Effector memory CD4-positive, alpha-beta T cell (primary cell): ENCODE data around the gene MRC2.

Experiments used
- DNase-seq, 3 donors: peaks; one replicate each; pipeline ENCODE4 v3.0.0-alpha.2; 2020
- H3K27ac ChIP-seq: 2 replicates; pipeline ENCODE4 v1.7.0; 2013; ENCODE audit warnings: mild to moderate bottlenecking, low read length, moderate library complexity; ENCODE audit not compliant: insufficient read depth, poor library complexity, severe bottlenecking
- H3K27me3 ChIP-seq: replicated peaks from 2 replicates; pipeline ENCODE4 v1.7.0; 2013; ENCODE audit warnings: mild to moderate bottlenecking, low read length; ENCODE audit not compliant: insufficient read depth, control insufficient read depth, poor library complexity, severe bottlenecking
- H3K36me3 ChIP-seq: 2 replicates; pipeline ENCODE4 v1.7.0; 2013; ENCODE audit warnings: mild to moderate bottlenecking, low read length, moderate library complexity; ENCODE audit not compliant: control insufficient read depth, insufficient read depth
- H3K4me1 ChIP-seq: 2 replicates; pipeline ENCODE4 v1.7.0; 2013; ENCODE audit warnings: low read length, mild to moderate bottlenecking; ENCODE audit not compliant: control insufficient read depth, insufficient read depth, poor library complexity, severe bottlenecking
- H3K4me3 ChIP-seq: 2 replicates; pipeline ENCODE4 v1.7.0; 2013; ENCODE audit warnings: low read length, low read depth, mild to moderate bottlenecking; ENCODE audit not compliant: insufficient read depth, poor library complexity, severe bottlenecking
- H3K9me3 ChIP-seq: 2 replicates; pipeline ENCODE4 v1.7.0; 2013; ENCODE audit warnings: mild to moderate bottlenecking, low read length, moderate library complexity; ENCODE audit not compliant: control insufficient read depth

The MRC2 gene

DNA sequence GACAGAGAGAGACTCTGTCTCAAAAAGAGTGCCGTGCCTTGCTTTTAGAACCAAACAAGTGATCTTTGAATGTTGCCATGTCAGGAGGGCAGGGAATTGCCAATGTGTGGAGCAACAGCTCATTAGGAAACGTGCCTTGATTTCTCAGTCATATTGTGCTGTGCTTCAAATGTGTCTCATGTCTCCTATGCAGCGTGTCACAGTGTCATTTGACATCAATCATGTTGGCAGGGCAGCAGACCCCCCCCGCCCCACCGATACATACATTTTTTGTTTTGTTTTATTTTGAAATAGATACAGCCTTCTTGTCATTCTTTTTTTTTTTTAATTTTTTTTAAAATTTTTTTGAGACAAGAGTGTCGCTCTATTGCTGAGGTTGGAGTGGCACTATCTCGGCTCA lies 22.1 kb downstream of the MRC2 start:
- no peaks in the 10 kb centered on the region for H3K36me3 ChIP-seq
- no peak for DNase-seq
- H3K4me3 ChIP-seq, result no peak overlapping the region
- H3K27me3 ChIP-seq, result no peaks in the 10 kb centered on the region
- H3K4me1 ChIP-seq, result peaks cover 16% of the 10 kb centered on the region
- no peaks in the 10 kb centered on the region for H3K9me3 ChIP-seq
- H3K27ac ChIP-seq, result no peak overlapping the region

DNA sequence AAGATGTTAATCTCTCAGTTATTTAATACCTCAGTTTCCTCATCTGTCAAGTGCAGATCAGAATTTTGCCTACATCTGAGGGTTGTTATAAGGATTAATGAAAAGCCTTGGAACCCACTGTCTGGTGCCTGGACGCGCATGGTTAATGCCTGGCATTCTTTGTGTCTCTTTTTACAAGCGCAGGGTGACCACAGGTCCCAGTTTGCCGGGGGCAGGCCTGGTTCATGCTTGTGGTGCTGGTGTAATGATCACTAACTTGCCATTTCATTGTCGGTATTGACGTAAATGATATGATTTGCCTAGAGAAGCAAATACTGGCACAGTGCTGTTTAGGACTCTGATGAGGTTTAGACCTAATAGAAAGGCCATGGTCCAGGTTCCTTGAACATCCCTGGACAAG lies 23.1 kb downstream of the MRC2 start:
- H3K4me1 ChIP-seq, result peaks cover 16% of the 10 kb centered on the region
- no peak overlapping the region for H3K4me3 ChIP-seq
- no peaks in the 10 kb centered on the region for H3K9me3 ChIP-seq
- no peak overlapping the region for H3K27ac ChIP-seq
- no peaks in the 10 kb centered on the region for H3K36me3 ChIP-seq
- DNase-seq, result no peak
- no peaks in the 10 kb centered on the region for H3K27me3 ChIP-seq

DNA sequence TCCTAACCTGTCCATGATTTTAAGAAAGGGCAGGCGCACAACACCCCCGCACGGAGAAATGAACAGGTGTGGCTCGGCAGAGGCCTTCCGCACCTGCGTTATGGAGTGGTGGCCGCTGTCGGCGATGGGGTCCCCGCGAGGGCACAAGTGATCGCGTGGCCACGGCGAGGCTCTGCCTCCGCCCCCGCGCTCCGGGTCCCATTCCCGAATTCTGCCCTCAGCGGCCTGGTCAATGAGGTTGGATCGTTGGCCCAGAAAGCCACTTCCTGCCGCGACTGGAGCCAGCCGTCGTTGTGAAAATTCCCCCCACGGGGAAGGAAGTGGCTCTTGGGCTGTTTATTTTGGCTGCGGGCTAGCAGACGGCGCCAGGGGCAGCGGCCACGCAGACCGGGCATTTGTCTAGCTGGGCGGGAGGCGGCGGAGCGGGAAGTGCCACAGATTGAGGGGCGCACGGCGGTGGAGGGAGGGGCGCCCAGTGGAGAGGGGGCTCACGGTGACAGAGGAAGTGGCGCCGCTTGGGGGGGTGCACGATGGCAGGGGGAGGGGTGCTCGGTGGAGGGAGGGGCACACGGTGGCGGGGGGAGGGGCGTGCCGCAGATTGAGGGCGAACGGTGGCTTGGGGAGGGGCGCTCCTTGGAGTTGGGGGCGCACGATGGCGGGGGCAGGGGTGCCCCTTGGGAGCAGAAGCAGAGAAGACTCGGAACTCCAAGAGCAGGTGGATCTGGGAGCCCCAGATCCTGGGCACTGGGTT lies 25.0 kb downstream of the MRC2 start:
- Histone ChIP-seq H3K9me3 (no peaks in the 10 kb centered on the region), H3K27ac (no peak overlapping the region), H3K27me3 (no peaks in the 10 kb centered on the region), H3K4me3 (peak overlapping the region; percentile 72), H3K4me1 (peaks cover 16% of the 10 kb centered on the region), H3K36me3 (no peaks in the 10 kb centered on the region)
- DNase-seq, result no peak

DNA sequence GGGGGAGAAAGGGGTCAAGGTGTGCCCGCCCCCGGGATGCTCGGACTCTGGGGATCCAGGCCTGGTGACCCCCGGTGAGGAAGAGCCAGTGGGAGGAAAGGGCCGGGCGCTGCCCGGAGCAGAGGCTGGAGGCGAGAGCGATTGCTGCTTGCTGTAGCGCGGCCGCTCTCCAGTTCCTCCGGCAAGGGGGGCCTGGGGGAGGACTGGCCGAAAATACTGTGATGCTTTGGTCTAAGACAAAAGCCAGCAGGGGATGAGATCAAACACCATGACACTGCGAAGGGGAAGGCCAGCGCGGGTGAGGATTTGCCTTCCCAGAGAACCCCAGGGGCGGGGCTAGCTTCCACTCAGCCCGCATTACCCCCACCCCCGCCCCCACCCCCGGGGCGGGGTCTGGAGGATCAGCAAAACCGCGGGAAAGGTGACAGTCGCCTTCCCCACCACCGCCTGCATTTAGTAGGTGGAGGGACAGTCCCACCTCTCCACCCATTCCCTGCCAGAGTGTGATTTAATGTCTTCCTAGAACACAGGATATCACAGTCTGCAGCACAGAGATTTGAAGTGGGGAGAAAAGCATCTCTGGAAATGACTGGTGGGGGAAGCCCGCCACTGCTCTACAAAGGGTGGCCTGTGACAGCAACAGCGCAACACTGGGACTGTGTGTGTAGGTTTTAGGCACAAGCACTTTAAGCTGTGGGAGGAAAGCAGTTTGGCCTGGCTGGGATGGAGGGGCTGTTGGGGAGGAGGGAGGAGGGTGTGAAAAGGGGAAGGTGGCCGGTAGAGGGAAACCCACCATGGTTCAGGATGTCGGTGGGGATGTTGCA lies 25.7 kb downstream of the MRC2 start:
- peak; percentile 22 to 34 (median 23) for DNase-seq
- Histone ChIP-seq H3K9me3 (no peaks in the 10 kb centered on the region), H3K4me3 (peak overlapping the region; percentile 72), H3K27ac (no peak overlapping the region), H3K4me1 (peaks cover 16% of the 10 kb centered on the region), H3K36me3 (no peaks in the 10 kb centered on the region), H3K27me3 (no peaks in the 10 kb centered on the region)

DNA sequence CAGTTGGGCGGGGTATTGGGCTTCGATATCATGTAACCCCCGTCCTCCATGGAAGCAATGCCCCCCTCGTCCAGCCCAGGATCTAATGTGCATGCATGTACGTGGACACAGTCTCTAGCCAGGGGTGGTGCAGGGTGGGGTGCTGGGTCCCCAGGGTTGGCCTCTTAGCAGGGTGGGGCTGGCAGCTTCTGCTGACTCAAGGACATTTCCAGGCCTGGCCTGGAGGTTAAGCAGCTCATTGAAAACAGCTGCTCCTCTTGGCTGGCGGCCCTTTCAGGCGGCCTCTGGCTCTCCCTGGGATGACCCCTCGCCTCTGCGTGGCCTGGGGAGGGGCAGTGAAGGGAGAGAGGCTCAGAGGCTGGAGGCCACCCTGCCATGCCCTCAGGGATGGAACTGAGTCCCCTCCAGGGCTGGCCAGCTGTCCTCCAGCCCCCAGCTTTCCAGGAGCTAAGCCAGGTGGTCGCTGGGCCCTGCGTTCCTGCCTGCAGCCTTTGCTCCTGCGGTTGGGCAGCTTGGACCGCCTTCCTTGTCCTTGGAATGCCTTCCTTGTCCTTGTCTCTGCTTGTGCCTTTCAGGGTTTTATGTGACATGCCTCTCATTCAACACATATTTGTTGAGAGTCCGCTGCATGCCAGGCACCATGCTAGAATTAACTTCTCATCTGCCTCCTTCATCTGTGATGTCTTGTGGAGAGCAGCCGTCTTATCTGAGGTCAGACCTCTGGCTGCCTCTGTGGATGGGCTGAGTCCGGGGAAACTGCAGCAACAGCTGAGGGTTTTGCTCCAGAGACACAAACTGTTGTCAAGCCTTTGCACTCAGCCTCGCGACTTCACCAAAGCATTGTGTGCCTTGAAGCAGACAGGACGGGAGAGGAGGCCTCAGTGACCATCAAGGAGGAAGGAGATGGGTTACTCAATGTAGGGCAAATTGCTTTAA lies 26.6 kb downstream of the MRC2 start:
- peaks cover 16% of the 10 kb centered on the region for H3K4me1 ChIP-seq
- H3K27ac ChIP-seq, result no peak overlapping the region
- H3K36me3 ChIP-seq, result no peaks in the 10 kb centered on the region
- H3K27me3 ChIP-seq, result no peaks in the 10 kb centered on the region
- no peak overlapping the region for H3K4me3 ChIP-seq
- H3K9me3 ChIP-seq, result no peaks in the 10 kb centered on the region
- DNase-seq, result no peak

DNA sequence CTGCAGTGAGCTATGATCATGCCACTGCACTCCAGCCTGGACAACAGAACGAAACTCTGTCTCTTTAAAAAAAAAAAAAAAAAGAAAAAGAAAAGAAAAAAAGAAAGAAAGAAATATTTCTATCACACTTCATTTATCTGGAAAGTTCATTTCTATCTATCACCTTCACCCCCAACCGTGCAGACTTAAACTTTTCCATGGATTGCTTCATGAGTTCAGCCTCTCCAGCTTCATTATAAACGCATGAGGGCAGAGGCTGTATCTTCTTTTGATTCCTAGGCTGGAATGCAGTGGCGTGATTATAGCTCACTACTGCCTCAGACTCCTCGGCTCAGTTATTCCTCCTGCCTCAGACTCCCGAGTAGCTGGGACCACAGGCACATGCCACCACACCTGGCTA lies 28.2 kb downstream of the MRC2 start:
- Histone ChIP-seq H3K9me3 (no peaks in the 10 kb centered on the region), H3K4me3 (no peak overlapping the region), H3K27ac (no peak overlapping the region), H3K27me3 (no peaks in the 10 kb centered on the region), H3K4me1 (peaks cover 16% of the 10 kb centered on the region), H3K36me3 (no peaks in the 10 kb centered on the region)
- no peak for DNase-seq

DNA sequence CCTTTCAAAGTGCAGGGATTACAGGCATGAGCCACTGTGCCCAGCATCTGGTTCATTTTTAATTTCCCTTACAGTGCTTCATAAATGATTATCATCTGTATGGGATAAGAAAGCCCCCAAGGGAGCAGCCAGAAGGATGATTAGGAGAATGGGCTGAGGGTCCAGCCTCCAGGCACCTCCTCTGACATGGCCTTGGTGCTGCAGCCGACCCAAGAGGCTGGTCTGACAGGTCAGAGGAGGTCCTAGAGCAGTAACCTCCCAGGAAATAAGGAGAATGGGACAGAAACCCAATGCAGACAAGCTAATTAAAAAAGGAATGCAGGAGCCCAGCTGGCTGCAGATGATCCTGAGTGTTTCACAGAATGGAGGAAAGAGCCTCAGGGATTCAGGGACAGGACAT lies 29.0 kb downstream of the MRC2 start:
- H3K4me1 ChIP-seq, result peaks cover 16% of the 10 kb centered on the region
- no peaks in the 10 kb centered on the region for H3K9me3 ChIP-seq
- DNase-seq, result no peak
- no peaks in the 10 kb centered on the region for H3K27me3 ChIP-seq
- H3K4me3 ChIP-seq, result no peak overlapping the region
- no peaks in the 10 kb centered on the region for H3K36me3 ChIP-seq
- H3K27ac ChIP-seq, result no peak overlapping the region

DNA sequence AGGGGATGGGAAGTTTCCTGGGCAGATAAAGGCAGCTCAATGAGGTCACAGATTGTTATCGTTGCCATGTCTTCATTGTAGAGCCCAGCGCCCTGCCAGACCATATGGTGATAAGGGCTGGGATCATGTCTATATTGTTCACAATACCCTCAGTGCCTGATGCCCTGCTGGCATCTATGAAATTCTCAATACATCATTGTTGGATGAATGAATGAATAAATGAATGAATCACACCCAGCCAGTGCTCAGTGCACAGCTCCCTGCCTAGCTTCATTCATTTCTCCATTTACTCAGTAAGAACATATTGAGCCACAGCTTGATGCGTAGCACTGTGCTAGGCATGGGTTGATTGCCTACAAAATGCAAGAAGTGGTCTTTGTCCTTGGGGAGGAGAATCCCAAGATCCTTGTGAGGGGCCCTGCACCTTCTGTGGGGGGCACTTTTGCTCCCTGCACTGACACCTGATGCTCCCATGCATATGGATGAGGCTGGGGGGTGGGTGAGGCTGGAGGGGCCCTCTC lies 29.7 kb downstream of the MRC2 start:
- Histone ChIP-seq H3K9me3 (no peaks in the 10 kb centered on the region), H3K27ac (no peak overlapping the region), H3K27me3 (no peaks in the 10 kb centered on the region), H3K4me3 (no peak overlapping the region), H3K4me1 (peaks cover 16% of the 10 kb centered on the region), H3K36me3 (no peaks in the 10 kb centered on the region)
- no peak for DNase-seq

DNA sequence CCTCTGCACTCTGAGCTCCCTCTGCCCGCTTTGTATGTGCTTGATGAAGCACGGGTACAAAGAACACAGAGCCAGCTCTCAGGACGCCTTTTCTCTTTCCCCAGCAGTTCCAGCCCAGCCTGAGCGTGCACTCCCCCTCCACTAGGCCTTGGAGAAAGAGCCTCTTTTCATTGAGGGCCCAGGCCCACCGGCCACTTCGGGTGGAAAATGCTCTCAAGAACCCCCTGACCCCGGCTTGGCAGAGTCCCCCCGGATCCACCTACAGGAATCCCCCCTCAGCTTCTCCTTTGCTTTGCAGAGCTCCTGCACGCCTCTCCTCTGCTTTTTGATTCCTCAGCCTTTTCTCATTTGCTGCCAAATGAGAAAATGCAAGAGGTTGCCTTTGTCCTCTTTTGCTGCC lies 30.2 kb downstream of the MRC2 start:
- no peaks in the 10 kb centered on the region for H3K36me3 ChIP-seq

More for the DNA sequence above, 30.2 kb downstream of the MRC2 start:
- H3K27ac ChIP-seq, result no peak overlapping the region
- no peak overlapping the region for H3K4me3 ChIP-seq
- peaks cover 11% of the 10 kb centered on the region for H3K4me1 ChIP-seq
- H3K9me3 ChIP-seq, result no peaks in the 10 kb centered on the region
- no peak for DNase-seq
- no peaks in the 10 kb centered on the region for H3K27me3 ChIP-seq
